Stimulated activated CD4-positive, alpha-beta T cell treated with anti-CD3 and anti-CD28 coated beads, Interleukin-4, amount 100 ng/mL, for 4 hours (primary cell): Measurements from ENCODE around the gene LARGE2.

Experiments
- DNase-seq, 2 experiments: peaks; one replicate each; pipeline ENCODE4 v3.0.0-alpha.2; 2020

The LARGE2 gene

GRCh38 chr11:45930951-45931570 is 8.6 kb downstream of the LARGE2 start:
- DNase-seq: no peak

DNA sequence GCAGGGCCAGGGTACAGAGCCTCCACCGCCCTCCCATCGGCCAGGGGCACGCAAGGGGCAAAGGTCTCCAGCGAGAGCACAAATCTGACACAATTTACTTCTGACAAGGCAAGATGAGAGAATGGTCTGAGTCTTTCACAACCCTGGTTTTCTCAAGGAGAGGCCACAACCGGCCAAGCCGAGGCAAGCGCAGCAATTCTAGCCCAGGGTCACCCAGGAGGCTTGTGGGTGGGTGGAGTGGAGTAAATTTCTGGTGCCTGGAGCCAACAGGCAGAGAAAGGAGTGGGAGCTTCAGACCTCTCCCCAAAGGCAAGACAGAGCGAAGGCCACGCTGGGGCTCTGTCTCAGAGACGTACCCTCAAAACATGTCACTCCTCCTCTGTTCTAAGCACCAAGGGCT is 9.3 kb downstream of the LARGE2 start:
- no peak for DNase-seq

DNA sequence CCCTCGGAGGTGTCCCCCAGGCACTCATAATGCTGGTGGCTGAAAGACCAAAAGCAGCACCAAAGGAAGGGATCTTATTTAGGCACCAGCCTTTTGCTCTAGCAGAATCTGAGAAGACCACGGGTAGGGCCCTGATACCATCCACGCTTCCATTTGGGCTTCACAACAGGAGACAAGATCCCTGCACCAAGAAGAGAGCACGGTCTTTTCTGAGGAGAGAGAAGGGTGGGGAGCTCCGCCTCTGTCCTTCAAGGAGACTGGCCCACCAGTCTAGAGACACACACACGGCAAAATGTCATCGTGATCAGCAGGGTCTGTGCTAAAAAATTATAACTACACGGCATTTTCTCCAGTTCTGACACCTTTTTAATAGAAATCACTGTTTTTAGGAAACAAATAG is 9.8 kb downstream of the LARGE2 start:
- no peak for DNase-seq

DNA sequence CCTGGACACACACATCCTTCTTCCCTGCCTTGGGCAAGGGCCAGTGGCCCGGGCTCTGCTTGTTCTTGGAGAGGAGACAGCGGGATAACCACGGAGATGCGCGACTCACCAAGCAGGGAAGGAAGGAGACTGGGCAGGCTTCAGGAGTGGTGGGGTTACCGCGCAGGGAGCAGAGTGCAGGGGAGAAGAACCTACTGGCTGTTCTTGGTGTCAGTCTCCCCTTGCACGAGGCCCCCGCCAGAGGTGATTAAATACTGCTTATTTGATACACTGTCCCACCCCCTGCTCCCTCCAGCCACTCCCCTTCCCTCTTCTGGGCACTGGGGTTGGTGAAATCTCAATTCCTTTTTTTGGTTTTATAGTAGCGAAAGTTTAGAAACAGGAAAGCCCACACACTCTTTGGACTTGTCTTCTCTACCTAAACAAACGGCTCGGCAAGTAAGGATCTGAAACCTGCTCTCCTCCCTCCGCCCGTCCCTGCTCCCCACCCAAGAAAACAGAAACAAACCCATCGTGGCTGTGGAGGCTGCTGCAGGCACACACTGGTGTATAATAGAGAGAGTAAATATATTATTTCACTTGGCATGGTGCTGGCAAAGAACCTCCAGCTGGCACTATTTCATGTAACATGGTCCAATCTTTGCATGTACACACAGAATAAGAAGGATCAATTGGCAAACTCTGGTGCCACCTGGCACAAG is 10.8 kb downstream of the LARGE2 start:
- no peak for DNase-seq

GRCh38 chr11:45933846-45934579 is 11.6 kb downstream of the LARGE2 start:
- no peak for DNase-seq

- DNase-seq: no peak
Observed at GRCh38 chr11:45934580-45935318, 12.3 kb downstream of the LARGE2 start.

GRCh38 chr11:45935349-45936064 is 13.1 kb downstream of the LARGE2 start:
- DNase-seq: no peak

- no peak for DNase-seq
Observed at GRCh38 chr11:45936511-45937054, 14.1 kb downstream of the LARGE2 start.

GRCh38 chr11:45937916-45938315 is 15.5 kb downstream of the LARGE2 start:
- DNase-seq: no peak

- DNase-seq: no peak
Observed at GRCh38 chr11:45939836-45940235, 17.4 kb downstream of the LARGE2 start.

- DNase-seq: no peak
Observed at GRCh38 chr11:45941285-45941684, 18.8 kb downstream of the LARGE2 start.

DNA sequence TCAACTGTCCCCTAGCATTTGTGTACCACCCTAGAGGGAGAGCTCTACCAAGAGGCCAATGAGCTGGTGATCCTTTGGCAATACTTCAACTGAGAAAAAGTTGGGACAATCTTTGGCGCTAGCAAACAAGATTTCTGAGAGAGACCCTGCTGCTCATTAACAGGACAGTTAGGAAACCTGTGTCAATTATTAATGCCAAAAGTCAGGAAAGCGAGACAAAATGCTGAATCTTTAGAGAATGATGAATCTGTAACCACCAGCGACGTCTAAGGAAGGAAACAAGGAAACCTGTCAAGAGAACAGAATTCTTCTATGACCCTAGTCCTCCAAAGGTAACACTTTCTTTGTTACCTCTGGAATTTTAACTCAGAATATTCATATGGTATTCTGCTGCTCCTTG is 19.9 kb downstream of the LARGE2 start:
- DNase-seq: no peak

- no peak for DNase-seq
Observed at GRCh38 chr11:45945397-45945999, 23.0 kb downstream of the LARGE2 start.

DNA sequence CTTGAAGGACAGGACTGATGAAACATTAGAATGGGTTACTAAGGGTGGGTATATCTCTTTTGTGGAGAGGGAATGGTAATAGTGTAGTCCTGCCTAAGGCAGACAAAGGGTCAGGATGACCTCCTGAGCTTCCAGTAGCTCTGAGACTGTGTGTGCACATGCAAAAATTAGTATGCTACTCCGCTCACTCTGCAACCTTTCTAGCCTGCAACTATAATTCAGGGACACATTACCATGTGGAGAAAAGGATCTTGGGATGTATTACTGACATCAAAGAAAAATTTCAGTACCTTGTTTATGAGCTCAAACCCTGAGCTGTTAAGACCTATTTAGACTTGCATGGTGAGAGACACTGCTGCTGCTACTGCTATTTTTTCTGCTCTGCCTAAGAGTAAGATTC is 25.4 kb downstream of the LARGE2 start:
- DNase-seq: no peak

- DNase-seq: no peak
Observed at GRCh38 chr11:45948356-45948755, 25.9 kb downstream of the LARGE2 start.

DNA sequence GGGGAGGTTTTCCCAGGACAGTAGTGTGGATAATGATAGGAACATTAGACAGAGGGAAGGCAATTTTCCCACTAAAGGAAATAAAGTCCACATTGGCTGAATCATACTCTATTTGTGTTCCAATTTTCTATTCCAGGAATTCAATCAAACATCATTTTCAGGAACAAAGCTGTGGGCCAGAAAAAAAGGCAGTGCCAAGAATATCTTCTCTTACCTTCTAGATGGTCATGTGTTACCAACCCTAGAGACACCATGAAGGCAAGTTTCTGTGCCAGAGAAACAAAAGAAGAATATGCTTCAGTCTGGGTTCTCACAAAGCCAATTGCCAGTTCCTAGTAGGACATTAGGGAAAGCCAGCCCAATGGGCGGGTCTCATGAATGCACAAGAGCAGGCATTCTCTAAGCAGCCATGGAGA is 27.5 kb downstream of the LARGE2 start:
- DNase-seq: no peak

GRCh38 chr11:45959851-45960250 is 37.4 kb downstream of the LARGE2 start:
- DNase-seq: no peak

GRCh38 chr11:45960387-45961095 is 38.1 kb downstream of the LARGE2 start:
- no peak for DNase-seq

DNA sequence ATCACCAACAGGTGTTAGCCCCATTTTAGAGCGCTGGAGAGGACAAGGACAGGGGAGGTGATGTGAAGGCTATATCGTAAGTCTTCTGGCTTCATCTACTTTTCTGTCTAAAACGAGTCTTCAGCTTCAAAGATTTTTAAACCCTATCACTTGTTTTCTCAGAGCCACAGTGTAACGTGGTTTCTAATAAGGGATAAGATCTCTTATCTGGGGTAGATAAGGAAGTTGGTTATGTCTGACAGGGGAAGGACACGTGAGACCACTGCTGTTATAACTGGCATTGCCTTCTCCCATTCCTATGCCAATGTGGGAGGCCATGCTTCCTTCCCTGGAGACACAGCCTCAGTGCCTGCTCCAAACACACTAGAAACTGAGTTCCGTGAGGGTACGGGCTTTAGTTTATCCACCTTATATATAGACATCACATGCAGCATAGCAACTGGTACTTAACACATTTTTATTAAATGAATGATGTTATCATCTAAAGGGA is 39.3 kb downstream of the LARGE2 start:
- no peak for DNase-seq

GRCh38 chr11:45964911-45965389 is 42.5 kb downstream of the LARGE2 start:
- peak; percentile 23 to 50 for DNase-seq

DNA sequence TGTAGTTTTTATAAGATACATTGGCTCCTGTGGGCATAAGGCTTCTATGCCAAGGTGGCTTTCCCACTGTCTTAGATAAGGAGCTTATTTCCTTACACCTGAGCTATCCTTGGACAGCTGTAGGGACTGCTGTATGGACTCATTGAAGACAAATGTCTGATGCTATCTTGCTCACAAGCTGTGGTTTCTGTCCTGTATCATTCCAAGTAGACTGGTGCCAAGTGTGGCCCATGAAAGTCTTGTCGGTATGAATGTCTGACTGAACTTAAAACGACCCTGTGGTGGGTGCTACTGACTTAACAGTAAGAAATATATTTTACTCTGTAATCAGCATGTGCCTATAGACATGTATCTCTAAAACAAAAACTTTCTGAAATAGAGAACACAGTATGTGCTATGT is 45.0 kb downstream of the LARGE2 start:
- DNase-seq: no peak
